H1 (cell line): Measurements from ENCODE around the gene TDRKH. TPM values are rescaled to one million over a fixed set of nuclear protein-coding genes. Genes with fewer than 3 reads are reported as not detected.

Experiments used
- CTCF ChIA-PET: fragments of 300-600 bp; sonication (Branson Sonifier 250); formaldehyde crosslinking; loops from one replicate; lab custom pipeline; 2021; ENCODE audit not compliant: partially characterized antibody; lab: Charles Lee
- POLR2A ChIA-PET: fragments of 300-600 bp; sonication (Branson Sonifier 250); formaldehyde crosslinking; loops from one replicate; lab custom pipeline; 2021; ENCODE audit warnings: inconsistent platforms; ENCODE audit not compliant: partially characterized antibody; lab: Charles Lee
- DNase-seq, 2 experiments: peaks; one replicate each; pipeline versions ENCODE4 v3.0.0 to v3.0.0-alpha.2; 2010 to 2022; ENCODE audit warnings: low spot score in 2 of 2, low read depth in 1 of 2, mixed read lengths in 1 of 2
- FAIRE-seq: peaks from 2 replicates; lab custom pipeline; 2011; peaks lifted over from hg19 to GRCh38; lab: Jason Lieb, UNC
- H2AFZ ChIP-seq: 2 replicates; pipeline ENCODE4 v1.8.1; 2012; ENCODE audit warnings: low read length, inconsistent platforms
- H2AK5ac ChIP-seq: 2 replicates; pipeline ENCODE4 v1.6.1; 2013; ENCODE audit warnings: low read depth, low read length
- H2BK120ac ChIP-seq: replicated peaks from 2 replicates; pipeline ENCODE3; 2013; ENCODE audit warnings: low read depth, low read length, inconsistent platforms
- H2BK12ac ChIP-seq: 2 replicates; pipeline ENCODE4 v1.6.1; 2013; ENCODE audit warnings: low read depth, low read length
- H2BK15ac ChIP-seq: 2 replicates; pipeline ENCODE4 v1.6.1; 2013; ENCODE audit warnings: low read length
- H2BK20ac ChIP-seq: 2 replicates; pipeline ENCODE4 v1.6.1; 2013; ENCODE audit warnings: low read length
- H2BK5ac ChIP-seq: 2 replicates; pipeline ENCODE4 v1.6.1; 2013; ENCODE audit warnings: low read depth, low read length
- H3K14ac ChIP-seq: 2 replicates; pipeline ENCODE4 v1.6.1; 2013; ENCODE audit warnings: inconsistent platforms; ENCODE audit not compliant: insufficient read length
- H3K18ac ChIP-seq: 2 replicates; pipeline ENCODE4 v1.6.1; 2013; ENCODE audit warnings: low read length; ENCODE audit errors: extremely low read depth
- H3K23ac ChIP-seq: 2 replicates; pipeline ENCODE4 v1.6.1; 2013; ENCODE audit warnings: inconsistent platforms; ENCODE audit not compliant: insufficient read length
- H3K23me2 ChIP-seq: 2 replicates; pipeline ENCODE4 v1.6.1; 2013; ENCODE audit warnings: low read depth, low read length
- H3K27ac ChIP-seq: 2 replicates; pipeline ENCODE4 v1.6.1; 2011; ENCODE audit warnings: low read depth, low read length, inconsistent platforms
- H3K27me3 ChIP-seq, 4 experiments: replicated peaks in 1 of 4; 1 replicate in 1 of 4; 2 replicates in 3 of 4; pipeline versions ENCODE4 v1.6.1 to v1.8.1; 2011 to 2013; ENCODE audit warnings: low read length in 3 of 4, mild to moderate bottlenecking in 3 of 4, inconsistent platforms in 2 of 4, mixed read lengths in 2 of 4, moderate library complexity in 1 of 4; ENCODE audit not compliant: control insufficient read depth in 3 of 4, insufficient read depth in 3 of 4; ENCODE audit errors: extremely low read depth in 1 of 4
- H3K36me3 ChIP-seq, 4 experiments: 2 replicates each; pipeline versions ENCODE4 v1.6.1 to v1.8.1; 2011 to 2013; ENCODE audit warnings: mild to moderate bottlenecking in 4 of 4, low read length in 3 of 4, moderate library complexity in 2 of 4, control low read depth in 1 of 4, inconsistent platforms in 1 of 4; ENCODE audit not compliant: insufficient read depth in 4 of 4, control insufficient read depth in 2 of 4
- H3K4ac ChIP-seq: replicated peaks from 2 replicates; pipeline ENCODE3; 2013; ENCODE audit warnings: low read length, low read depth, mixed read lengths, inconsistent platforms; ENCODE audit not compliant: insufficient read length
- H3K4me1 ChIP-seq, 4 experiments: replicated peaks in 1 of 4; 1 replicate in 1 of 4; 2 replicates in 3 of 4; pipeline versions ENCODE4 v1.6.1 to v1.8.1; 2011 to 2013; ENCODE audit warnings: low read length in 3 of 4, inconsistent platforms in 2 of 4, mixed read lengths in 1 of 4; ENCODE audit not compliant: insufficient read depth in 4 of 4, control insufficient read depth in 3 of 4
- H3K4me2 ChIP-seq, 2 experiments: 2 replicates each; pipeline versions ENCODE4 v1.6.1 to v1.8.1; 2011 to 2013; ENCODE audit warnings: low read depth in 2 of 2, low read length in 2 of 2, control low read depth in 1 of 2, inconsistent platforms in 1 of 2, mild to moderate bottlenecking in 1 of 2; ENCODE audit not compliant: insufficient read depth in 1 of 2
- H3K4me3 ChIP-seq, 4 experiments: fragments of 200-600, 300-600 bp in 1 of 4; sonication (generic), shearing (Covaris generic), sonication (Bioruptor Twin) in 1 of 4; 2 replicates each; pipeline versions ENCODE4 v1.5.1 to v1.8.1; 2011 to 2016; ENCODE audit warnings: low read length in 4 of 4, low read depth in 3 of 4, control low read depth in 2 of 4, inconsistent platforms in 2 of 4, mild to moderate bottlenecking in 2 of 4, mixed read lengths in 1 of 4, moderate library complexity in 1 of 4; ENCODE audit not compliant: insufficient read depth in 2 of 4; ENCODE audit errors: extremely low read depth in 1 of 4
- H3K56ac ChIP-seq: replicated peaks from 2 replicates; pipeline ENCODE3; 2013; ENCODE audit warnings: low read depth, mild to moderate bottlenecking, mixed read lengths, low read length, inconsistent platforms; ENCODE audit not compliant: insufficient read length
- H3K79me1 ChIP-seq: 2 replicates; pipeline ENCODE4 v1.6.1; 2013; ENCODE audit warnings: low read depth, low read length, control low read depth
- H3K79me2 ChIP-seq, 2 experiments: 2 replicates each; pipeline versions ENCODE4 v1.6.1 to v1.8.1; 2012 to 2013; ENCODE audit warnings: low read length in 2 of 2, mild to moderate bottlenecking in 2 of 2, inconsistent platforms in 1 of 2; ENCODE audit not compliant: insufficient read depth in 2 of 2, control insufficient read depth in 1 of 2
- H3K9ac ChIP-seq, 4 experiments: replicated peaks in 1 of 4; 1 replicate in 1 of 4; 2 replicates in 3 of 4; pipeline versions ENCODE4 v1.6.1 to v1.8.1; 2011 to 2013; ENCODE audit warnings: low read depth in 3 of 4, low read length in 3 of 4, control low read depth in 2 of 4, mild to moderate bottlenecking in 2 of 4, moderate library complexity in 2 of 4, inconsistent platforms in 1 of 4; ENCODE audit errors: extremely low read depth in 1 of 4
- H3K9me3 ChIP-seq, 2 experiments: 2 replicates each; pipeline versions ENCODE4 v1.6.1 to v1.8.1; 2012 to 2013; ENCODE audit warnings: mild to moderate bottlenecking in 2 of 2, moderate library complexity in 2 of 2, control low read depth in 1 of 2, inconsistent platforms in 1 of 2, low read depth in 1 of 2, low read length in 1 of 2, mixed read lengths in 1 of 2; ENCODE audit not compliant: insufficient read depth in 2 of 2
- H4K20me1 ChIP-seq, 2 experiments: replicated peaks in 1 of 2; 2 replicates each; pipeline versions ENCODE3 to v1.8.1; 2011 to 2013; ENCODE audit warnings: inconsistent platforms in 2 of 2, low read length in 2 of 2, mild to moderate bottlenecking in 1 of 2; ENCODE audit not compliant: insufficient read depth in 2 of 2, control insufficient read depth in 1 of 2
- H4K5ac ChIP-seq: 2 replicates; pipeline ENCODE4 v1.6.1; 2013; ENCODE audit warnings: low read length, low read depth, mixed read lengths, inconsistent platforms; ENCODE audit not compliant: insufficient read length
- H4K8ac ChIP-seq: 2 replicates; pipeline ENCODE4 v1.8.0; 2013; ENCODE audit warnings: mild to moderate bottlenecking, moderate library complexity, low read length, inconsistent platforms; ENCODE audit not compliant: insufficient read depth; ENCODE audit errors: extremely low read depth
- H4K91ac ChIP-seq: replicated peaks from 2 replicates; pipeline ENCODE3; 2013; ENCODE audit warnings: low read length, mixed read lengths, inconsistent platforms; ENCODE audit not compliant: insufficient read length
- CBX8 ChIP-seq: fragments of 300-800, 300-1000 bp; sonication (generic); IDR thresholded peaks from 2 replicates; pipeline ENCODE4 v1.7.1; 2016; ENCODE audit warnings: low read depth, low read length, borderline replicate concordance
- CHD2 ChIP-seq: IDR thresholded peaks from 2 replicates; pipeline ENCODE4 v1.6.1; 2012; ENCODE audit warnings: low read length, improper control_type of control experiment
- HDAC2 ChIP-seq, 2 experiments: fragments of 300-600 bp in 1 of 2; sonication (generic) in 1 of 2; IDR thresholded peaks; 2 replicates each; pipeline ENCODE4 v1.6.1; 2011 to 2012; ENCODE audit warnings: low read depth in 2 of 2, low read length in 2 of 2, mild to moderate bottlenecking in 2 of 2, moderate library complexity in 2 of 2, borderline replicate concordance in 1 of 2, inconsistent platforms in 1 of 2
- KDM4A ChIP-seq: IDR thresholded peaks from one replicate; pipeline ENCODE4 v1.7.1; 2012; ENCODE audit warnings: low read depth, mild to moderate bottlenecking, moderate library complexity, low read length, inconsistent platforms; ENCODE audit not compliant: severe bottlenecking
- RNF2 ChIP-seq: fragments of 200-900, 300-1000 bp; sonication (generic); IDR thresholded peaks from 2 replicates; pipeline ENCODE4 v1.7.1; 2016; ENCODE audit warnings: borderline replicate concordance, low read depth, mild to moderate bottlenecking, antibody characterized with exemption, low read length; ENCODE audit not compliant: poor library complexity, severe bottlenecking; ENCODE audit errors: missing control alignments
- TEAD4 ChIP-seq: IDR thresholded peaks from 2 replicates; pipeline ENCODE4 v1.6.1; 2012; ENCODE audit warnings: low read depth, low read length, inconsistent platforms, mixed read lengths
- USF2 ChIP-seq: IDR thresholded peaks from 2 replicates; pipeline ENCODE4 v1.6.1; 2011; ENCODE audit warnings: low read length, improper control_type of control experiment
- WGBS, 2 experiments: shearing (Covaris generic) in 1 of 2; methylation state at CpG; one replicate each; pipeline versions ENCODE4 v1.1.6 to v1.1.7; 2013 to 2015; ENCODE audit warnings: low lambda C conversion rate in 2 of 2, mixed read lengths in 2 of 2, inconsistent platforms in 1 of 2, low coverage in 1 of 2, missing lambda C conversion rate in 1 of 2; ENCODE audit not compliant: insufficient replicate concordance in 2 of 2, insufficient coverage in 1 of 2, insufficient read length in 1 of 2; ENCODE audit errors: extremely low coverage in 1 of 2, missing lambda C conversion rate in 1 of 2; 5-methylcytosine and 5-hydroxymethylcytosine counted together
- polyA plus RNA-seq, 7 experiments: library from polyadenylated mRNA; depleted of rRNA in 3 of 7; stranded (reverse) in 5 of 7; unstranded in 2 of 7; fragments of >200 nt in 5 of 7; fragments of 200-250 nt in 2 of 7; gene quantifications; 1 replicate in 5 of 7; 2 replicates in 1 of 7; 4 replicates in 1 of 7; pipeline versions ENCODE4 v1.2.1 to v1.2.3, GENCODE V29; 2011 to 2013; ENCODE audit warnings: missing spikeins in 2 of 7, mixed read lengths in 2 of 7
- total RNA-seq: library from RNA; stranded (reverse); fragmentation: NEBNext Ultra II Directional; extraction: Animal tissue kit (Norgen Biotek cat#: 25700); gene quantifications from 2 replicates; pipeline ENCODE4 v1.2.1, GENCODE V29; 2021

Gene TDRKH
- total and polyA plus RNA-seq, 2 of the 8 experiments (the other 6 are each of a cell fraction or from before 2014, with no cell fraction given): 9.9 to 26.1 TPM

GRCh38 chr1:151800830-151801229 is 10.5 kb upstream of the TDRKH start:
- 91% methylated on average over 8 of the region's 8 CpGs; no CpG with 5 or more reads in 1 of the 2 experiments for WGBS, 2 experiments
- H3K79me2 ChIP-seq: no peaks in the 10 kb centered on the region
- no peak overlapping the region for H3K4me3 ChIP-seq

More at GRCh38 chr1:151800830-151801229, 10.5 kb upstream of the TDRKH start:
- Histone ChIP-seq H3K4ac (no peak overlapping the region), H2AK5ac (no peak overlapping the region), H3K27me3 (peaks cover 0 to 3% (median 1%) of the 10 kb centered on the region in 4 experiments; a peak in 1 of 7 replicates), H3K4me1 (no peaks in the 10 kb centered on the region; a peak in 1 of 7 replicates), H4K91ac (no peak overlapping the region), H3K9me3 (no peaks in the 10 kb centered on the region), H3K27ac (no peak overlapping the region), H3K9ac (no peak overlapping the region), H4K20me1 (no peaks in the 10 kb centered on the region), H3K4me2 (no peak overlapping the region), H3K36me3 (no peaks in the 10 kb centered on the region), H3K18ac (no peak overlapping the region), H3K79me1 (no peaks in the 10 kb centered on the region), H3K23me2 (no peaks in the 10 kb centered on the region), H3K56ac (no peak overlapping the region), H2BK5ac (no peak overlapping the region), H2BK20ac (no peak overlapping the region), H2BK120ac (no peak overlapping the region), H2BK15ac (no peak overlapping the region), H2BK12ac (no peak overlapping the region), H4K8ac (no peak overlapping the region; the same call in 1 of the 2 replicates), H2AFZ (no peak overlapping the region), H3K14ac (no peak overlapping the region), H3K23ac (no peak overlapping the region), H4K5ac (no peak overlapping the region)
- FAIRE-seq (no peak), DNase-seq (no peak)
- ChIA-PET CTCF (no interaction called here), POLR2A (interaction anchor here (0.8 kb wide), 1 partner anchor 284 kb away, joined by 4 read pairs; no protein-coding TSS in a partner anchor)
- TF ChIP-seq CBX8 (no peak), CHD2 (no peak), TEAD4 (no peak), KDM4A (no peak), USF2 (no peak), HDAC2 (IDR thresholded peaks at IDR 0.05; ENCODE audit: borderline replicate concordance in 1 of 2, low read depth in 2 of 2, low read length in 2 of 2) (no peak), RNF2 (no peak)
